Activated naive CD4-positive, alpha-beta T cell treated with anti-CD3 and anti-CD28 coated beads for 36 hours (primary cell): ENCODE measurements around the gene MGAT4A. TPM values are rescaled to one million over a fixed set of nuclear protein-coding genes. Genes with fewer than 3 reads are reported as not detected.

ENCODE experiments used
- CTCF ChIA-PET: fragments of 350-600 bp; sonication (Branson Sonifier 250); formaldehyde crosslinking; loops from one replicate; lab custom pipeline; 2021; ENCODE audit warnings: antibody characterized with exemption; lab: Charles Lee
- DNase-seq: peaks from one replicate; pipeline ENCODE4 v3.0.0-alpha.2; 2020
- H3K27ac Mint-ChIP-seq: one replicate; pipeline ENCODE4 v1.8.0; 2021; ENCODE audit warnings: mild to moderate bottlenecking, mixed read lengths
- H3K27me3 Mint-ChIP-seq: one replicate; pipeline ENCODE4 v1.8.0; 2021; ENCODE audit warnings: low read depth, mixed read lengths
- H3K36me3 Mint-ChIP-seq: one replicate; pipeline ENCODE4 v1.8.0; 2021; ENCODE audit warnings: low read depth, mixed read lengths
- H3K4me1 Mint-ChIP-seq: one replicate; pipeline ENCODE4 v1.8.0; 2021; ENCODE audit warnings: low read depth, mixed read lengths
- H3K4me3 Mint-ChIP-seq: one replicate; pipeline ENCODE4 v1.8.0; 2021; ENCODE audit warnings: mild to moderate bottlenecking, moderate library complexity, mixed read lengths
- H3K9me3 Mint-ChIP-seq: one replicate; pipeline ENCODE4 v1.8.0; 2021; ENCODE audit warnings: mixed read lengths
- intact Hi-C: fragments of 100-400 bp; cut with micrococcal nuclease; formaldehyde crosslinking; loops from one replicate; pipeline ENCODE4 v1.15.1; 2023
- total RNA-seq, 2 experiments: library from RNA; stranded (reverse); gene quantifications; one replicate each; pipeline ENCODE4 v1.2.3, GENCODE V29; 2021

MGAT4A gene
- 10 to 100 TPM; 85.5 to 87.5 TPM for total RNA-seq

GRCh38 chr2:98731041-98731893 lies at the start of gene MGAT4A:
Gene MGAT4A (minus strand): TSS chr2:98731132. CDS start chr2:98726332, 4,800 bp downstream.
- peak within 1 kb of the TSS; percentile 89 for H3K4me3 Mint-ChIP-seq
- peaks cover 2% of the 10 kb centered on the region for H3K9me3 Mint-ChIP-seq
- H3K4me1 Mint-ChIP-seq: peaks cover 60% of the 10 kb centered on the region
- H3K27me3 Mint-ChIP-seq: no peaks in the 10 kb centered on the region
- peak; percentile 81 for DNase-seq
- CTCF ChIA-PET: interaction anchor here (0.8 to 3.1 kb wide), 7 partner anchors 12 to 98 kb away, joined by 3 to 10 read pairs (median 4); no protein-coding TSS in a partner anchor
- peak within 1 kb of the TSS; percentile 95 for H3K27ac Mint-ChIP-seq
- peaks cover 16% of the 10 kb centered on the region for H3K36me3 Mint-ChIP-seq
- intact Hi-C loops: loop anchor here (1.0 to 10.0 kb wide), 4 partner anchors 40 to 764 kb away; partner anchors contain the start of genes LIPT1, REV1 and TSGA10

- intact Hi-C loops: loop anchor here (2.0 kb wide), 1 partner anchor 48 kb away; no protein-coding TSS in a partner anchor
- Mint-ChIP-seq H3K27me3 (no peaks in the 10 kb centered on the region), H3K4me3 (no peak overlapping the region), H3K27ac (no peak overlapping the region), H3K9me3 (peaks cover 6% of the 10 kb centered on the region), H3K4me1 (peaks cover 3% of the 10 kb centered on the region), H3K36me3 (no peaks in the 10 kb centered on the region)
- no peak for DNase-seq
- CTCF ChIA-PET: interaction anchor here (1.0 to 1.4 kb wide), 2 partner anchors 8 to 28 kb away, joined by 3 to 4 read pairs; no protein-coding TSS in a partner anchor
Measured at GRCh38 chr2:98778741-98779483, 48.0 kb upstream of the MGAT4A start.

GRCh38 chr2:98778151-98778550 lies 47.2 kb upstream of the MGAT4A start:
- Mint-ChIP-seq H3K27ac (no peak overlapping the region), H3K4me3 (no peak overlapping the region), H3K27me3 (no peaks in the 10 kb centered on the region), H3K36me3 (no peaks in the 10 kb centered on the region), H3K4me1 (peaks cover 11% of the 10 kb centered on the region), H3K9me3 (peaks cover 6% of the 10 kb centered on the region)
- no peak for DNase-seq
- intact Hi-C loops: loop anchor here (2.0 kb wide), 1 partner anchor 49 kb away; no protein-coding TSS in a partner anchor
- CTCF ChIA-PET: interaction anchor here (0.8 to 1.4 kb wide), 3 partner anchors 9 to 45 kb away, joined by 3 to 4 read pairs (median 3); no protein-coding TSS in a partner anchor

- CTCF ChIA-PET: interaction anchor here (0.6 to 1.4 kb wide), 3 partner anchors 10 to 45 kb away, joined by 3 to 4 read pairs (median 4); no protein-coding TSS in a partner anchor
Measured at GRCh38 chr2:98777710-98778109, 46.8 kb upstream of the MGAT4A start.

GRCh38 chr2:98777076-98777475 lies 46.1 kb upstream of the MGAT4A start:
- intact Hi-C loops: no loop called here
- H3K4me1 Mint-ChIP-seq: peaks cover 21% of the 10 kb centered on the region
- H3K36me3 Mint-ChIP-seq: no peaks in the 10 kb centered on the region
- H3K27me3 Mint-ChIP-seq: no peaks in the 10 kb centered on the region
- H3K4me3 Mint-ChIP-seq: no peak overlapping the region
- CTCF ChIA-PET: interaction anchor here (0.6 to 0.7 kb wide), 2 partner anchors 11 to 163 kb away, joined by 3 to 4 read pairs; no protein-coding TSS in a partner anchor
- H3K27ac Mint-ChIP-seq: no peak overlapping the region
- no peak for DNase-seq
- peaks cover 5% of the 10 kb centered on the region for H3K9me3 Mint-ChIP-seq

More at GRCh38 chr2:98777710-98778109, 46.8 kb upstream of the MGAT4A start:
- Mint-ChIP-seq H3K36me3 (no peaks in the 10 kb centered on the region), H3K27ac (no peak overlapping the region), H3K4me1 (peaks cover 15% of the 10 kb centered on the region), H3K4me3 (no peak overlapping the region), H3K9me3 (peaks cover 6% of the 10 kb centered on the region), H3K27me3 (no peaks in the 10 kb centered on the region)
- no peak for DNase-seq
- intact Hi-C loops: loop anchor here (2.0 kb wide), 1 partner anchor 49 kb away; no protein-coding TSS in a partner anchor

GRCh38 chr2:98776136-98776535 lies 45.2 kb upstream of the MGAT4A start:
- no peak overlapping the region for H3K4me3 Mint-ChIP-seq
- intact Hi-C loops: no loop called here
- H3K9me3 Mint-ChIP-seq: no peaks in the 10 kb centered on the region
- CTCF ChIA-PET: interaction anchor here (0.5 kb wide), 1 partner anchor 25 kb away, joined by 3 read pairs; no protein-coding TSS in a partner anchor
- H3K4me1 Mint-ChIP-seq: peaks cover 30% of the 10 kb centered on the region
- H3K27ac Mint-ChIP-seq: no peak overlapping the region
- H3K36me3 Mint-ChIP-seq: no peaks in the 10 kb centered on the region
- no peaks in the 10 kb centered on the region for H3K27me3 Mint-ChIP-seq
- no peak for DNase-seq

GRCh38 chr2:98775146-98775986 lies 44.4 kb upstream of the MGAT4A start:
- intact Hi-C loops: no loop called here
- Mint-ChIP-seq H3K36me3 (no peaks in the 10 kb centered on the region), H3K4me1 (peaks cover 35% of the 10 kb centered on the region), H3K9me3 (no peaks in the 10 kb centered on the region), H3K27me3 (no peaks in the 10 kb centered on the region), H3K4me3 (no peak overlapping the region), H3K27ac (no peak overlapping the region)
- CTCF ChIA-PET: interaction anchor here (0.5 to 1.1 kb wide), 3 partner anchors 10 to 126 kb away, joined by 3 read pairs; no protein-coding TSS in a partner anchor
- DNase-seq: no peak

GRCh38 chr2:98773907-98774306 lies 43.0 kb upstream of the MGAT4A start:
- no peak for DNase-seq
- Mint-ChIP-seq H3K27ac (no peak overlapping the region), H3K4me3 (no peak overlapping the region), H3K36me3 (peaks cover 1% of the 10 kb centered on the region), H3K9me3 (no peaks in the 10 kb centered on the region), H3K27me3 (no peaks in the 10 kb centered on the region), H3K4me1 (peaks cover 49% of the 10 kb centered on the region)
- intact Hi-C loops: loop anchor here (5.0 kb wide), 2 partner anchors 293 to 327 kb away; no protein-coding TSS in a partner anchor
- CTCF ChIA-PET: interaction anchor here (1.5 kb wide), 1 partner anchor 125 kb away, joined by 4 read pairs; no protein-coding TSS in a partner anchor

GRCh38 chr2:98773169-98773568 lies 42.2 kb upstream of the MGAT4A start:
- no peaks in the 10 kb centered on the region for H3K9me3 Mint-ChIP-seq
- H3K4me3 Mint-ChIP-seq: peak overlapping the region; percentile 92
- intact Hi-C loops: loop anchor here (5.0 kb wide), 2 partner anchors 294 to 326 kb away; no protein-coding TSS in a partner anchor
- H3K36me3 Mint-ChIP-seq: peaks cover 1% of the 10 kb centered on the region
- H3K27me3 Mint-ChIP-seq: no peaks in the 10 kb centered on the region
- peaks cover 57% of the 10 kb centered on the region for H3K4me1 Mint-ChIP-seq
- H3K27ac Mint-ChIP-seq: peak overlapping the region; percentile 93
- CTCF ChIA-PET: interaction anchor here (1.5 kb wide), 1 partner anchor 124 kb away, joined by 4 read pairs; no protein-coding TSS in a partner anchor
- no peak for DNase-seq

GRCh38 chr2:98772536-98772935 lies 41.6 kb upstream of the MGAT4A start:
- Mint-ChIP-seq H3K27me3 (no peaks in the 10 kb centered on the region), H3K4me1 (peaks cover 63% of the 10 kb centered on the region), H3K36me3 (peaks cover 1% of the 10 kb centered on the region), H3K27ac (peak overlapping the region; percentile 93), H3K4me3 (peak overlapping the region; percentile 92), H3K9me3 (no peaks in the 10 kb centered on the region)
- no peak for DNase-seq
- CTCF ChIA-PET: interaction anchor here (1.5 kb wide), 1 partner anchor 123 kb away, joined by 4 read pairs; no protein-coding TSS in a partner anchor
- intact Hi-C loops: loop anchor here (1.0 to 5.0 kb wide), 4 partner anchors 36 to 325 kb away; no protein-coding TSS in a partner anchor
